ENCODE measurements around the gene DEFB110. TPM values are rescaled to one million over a fixed set of nuclear protein-coding genes. Genes with fewer than 3 reads are reported as not detected.

DEFB110 gene
- total RNA-seq, 1 donor from 2014 or later = not detected

DNA sequence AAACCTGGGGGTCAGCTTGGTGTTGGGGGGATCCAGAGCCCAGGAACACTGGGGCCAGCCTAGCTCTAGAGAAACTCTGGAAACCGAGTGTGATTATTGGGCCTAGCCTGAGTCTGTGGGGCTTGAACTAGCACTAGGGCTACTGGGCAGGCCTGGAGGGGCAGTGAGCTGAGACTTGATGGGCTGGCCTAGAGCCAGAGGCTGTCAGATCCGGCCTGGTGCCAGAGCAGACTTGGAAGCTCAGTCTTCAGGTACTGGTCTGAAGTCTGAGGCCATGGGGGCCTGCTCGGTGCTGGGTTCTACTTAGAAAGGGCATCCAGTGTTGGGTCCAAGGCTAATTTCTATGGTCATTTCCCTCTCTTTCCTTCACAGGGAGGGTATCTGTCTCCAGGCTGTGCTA, 25.2 kb upstream of the DEFB110 start:
- Mint-ChIP-seq H3K4me3 (ENCODE audit: low read depth) (no peak overlapping the region), H3K36me3 (ENCODE audit: insufficient read depth) (no peaks in the 10 kb centered on the region), H3K27ac (no peak overlapping the region), H3K27me3 (no peaks in the 10 kb centered on the region), H3K9me3 (ENCODE audit: low read depth) (no peaks in the 10 kb centered on the region), H3K4me1 (ENCODE audit: low read depth) (no peaks in the 10 kb centered on the region)
- DNase-seq (ENCODE audit: low spot score, unreplicated experiment) = no peak
- no peak for TF ChIP-seq CTCF (IDR thresholded peaks at IDR 0.05; ENCODE audit: unreplicated experiment)

GRCh38 chr6:50030777-50031562, 9.2 kb upstream of the DEFB110 start:
- Mint-ChIP-seq H3K4me1 (ENCODE audit: low read depth) (peaks cover 2% of the 10 kb centered on the region), H3K27me3 (peaks cover 4% of the 10 kb centered on the region), H3K36me3 (ENCODE audit: insufficient read depth) (no peaks in the 10 kb centered on the region), H3K9me3 (ENCODE audit: low read depth) (peaks cover 4% of the 10 kb centered on the region), H3K27ac (peak overlapping the region; percentile 80), H3K4me3 (ENCODE audit: low read depth) (peak overlapping the region; percentile 15)
- DNase-seq (ENCODE audit: low spot score, unreplicated experiment) = no peak
- peak; percentile 53 for TF ChIP-seq CTCF (IDR thresholded peaks at IDR 0.05; ENCODE audit: unreplicated experiment)

DNA sequence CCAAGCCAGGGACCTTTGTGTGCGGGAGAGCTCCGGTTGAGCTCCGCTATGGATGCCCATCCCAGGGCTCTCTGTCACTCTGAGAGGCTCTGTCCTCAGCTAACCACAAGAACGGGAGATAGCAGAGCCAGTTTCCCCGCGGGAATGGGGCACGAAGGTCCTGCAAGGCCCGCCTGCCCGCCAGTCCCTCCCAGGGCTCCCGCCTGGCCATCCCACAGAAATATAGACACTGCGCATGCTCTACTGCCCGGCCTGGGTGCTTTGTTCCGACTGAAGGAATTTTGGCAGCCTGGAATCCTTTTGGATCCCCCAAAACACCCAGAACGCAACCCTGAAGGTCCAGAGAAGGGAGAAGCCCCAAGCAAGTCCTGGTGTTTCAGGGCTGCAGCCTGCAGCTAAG, 8.6 kb upstream of the DEFB110 start:
- Mint-ChIP-seq H3K27ac (no peak overlapping the region), H3K36me3 (ENCODE audit: insufficient read depth) (no peaks in the 10 kb centered on the region), H3K4me1 (ENCODE audit: low read depth) (peaks cover 2% of the 10 kb centered on the region), H3K27me3 (peaks cover 4% of the 10 kb centered on the region), H3K4me3 (ENCODE audit: low read depth) (no peak overlapping the region), H3K9me3 (ENCODE audit: low read depth) (peaks cover 4% of the 10 kb centered on the region)
- no peak for DNase-seq (ENCODE audit: low spot score, unreplicated experiment)
- no peak for TF ChIP-seq CTCF (IDR thresholded peaks at IDR 0.05; ENCODE audit: unreplicated experiment)

DNA sequence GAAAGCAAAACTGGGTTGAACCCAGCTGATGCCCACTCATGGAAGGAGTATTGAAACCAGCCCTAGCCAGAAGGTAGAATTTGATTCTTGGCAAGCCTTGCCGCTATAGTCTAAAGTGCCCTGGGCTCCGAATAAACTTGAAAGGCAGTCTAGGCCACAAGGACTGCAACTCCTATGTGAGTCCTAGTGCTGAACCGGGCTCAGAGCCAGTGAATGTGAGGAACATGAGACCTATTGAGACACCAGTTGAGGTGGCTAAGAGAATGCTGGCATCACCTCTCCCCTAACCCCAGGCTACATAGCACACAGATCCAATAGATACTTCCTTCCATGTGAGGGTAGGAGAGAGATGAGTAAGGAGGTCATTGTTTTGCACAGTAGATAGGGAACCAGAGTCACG, 3.5 kb upstream of the DEFB110 start:
- no peak overlapping the region for H3K27ac Mint-ChIP-seq
- DNase-seq (ENCODE audit: low spot score, unreplicated experiment) = no peak
- H3K4me3 Mint-ChIP-seq (ENCODE audit: low read depth) = no peak overlapping the region
- H3K27me3 Mint-ChIP-seq = no peaks in the 10 kb centered on the region
- H3K4me1 Mint-ChIP-seq (ENCODE audit: low read depth) = no peaks in the 10 kb centered on the region
- no peak for TF ChIP-seq CTCF (IDR thresholded peaks at IDR 0.05; ENCODE audit: unreplicated experiment)
- H3K36me3 Mint-ChIP-seq (ENCODE audit: insufficient read depth) = no peaks in the 10 kb centered on the region
- H3K9me3 Mint-ChIP-seq (ENCODE audit: low read depth) = peaks cover 4% of the 10 kb centered on the region

GRCh38 chr6:50007819-50008218, 14.0 kb downstream of the DEFB110 start:
- Mint-ChIP-seq H3K9me3 (ENCODE audit: low read depth) (no peaks in the 10 kb centered on the region), H3K27ac (no peak overlapping the region), H3K27me3 (no peaks in the 10 kb centered on the region), H3K4me1 (ENCODE audit: low read depth) (no peaks in the 10 kb centered on the region), H3K36me3 (ENCODE audit: insufficient read depth) (no peaks in the 10 kb centered on the region), H3K4me3 (ENCODE audit: low read depth) (no peak overlapping the region)
- no peak for TF ChIP-seq CTCF (IDR thresholded peaks at IDR 0.05; ENCODE audit: unreplicated experiment)
- DNase-seq (ENCODE audit: low spot score, unreplicated experiment) = no peak

Measured in progenitor cell of endocrine pancreas (in vitro differentiated cells).